Activated CD4-positive, alpha-beta T cell treated with anti-CD3 and anti-CD28 coated beads, Interleukin-2, amount 50 U/mL, for 4 hours (primary cell): ENCODE measurements around the gene MUC13.
A peak's percentile ranks its signal among the peaks of the same experiment; 100 is the strongest.

ENCODE experiments used
- DNase-seq, 2 experiments: peaks; one replicate each; pipeline ENCODE4 v3.0.0-alpha.2; 2020

The MUC13 gene

DNA sequence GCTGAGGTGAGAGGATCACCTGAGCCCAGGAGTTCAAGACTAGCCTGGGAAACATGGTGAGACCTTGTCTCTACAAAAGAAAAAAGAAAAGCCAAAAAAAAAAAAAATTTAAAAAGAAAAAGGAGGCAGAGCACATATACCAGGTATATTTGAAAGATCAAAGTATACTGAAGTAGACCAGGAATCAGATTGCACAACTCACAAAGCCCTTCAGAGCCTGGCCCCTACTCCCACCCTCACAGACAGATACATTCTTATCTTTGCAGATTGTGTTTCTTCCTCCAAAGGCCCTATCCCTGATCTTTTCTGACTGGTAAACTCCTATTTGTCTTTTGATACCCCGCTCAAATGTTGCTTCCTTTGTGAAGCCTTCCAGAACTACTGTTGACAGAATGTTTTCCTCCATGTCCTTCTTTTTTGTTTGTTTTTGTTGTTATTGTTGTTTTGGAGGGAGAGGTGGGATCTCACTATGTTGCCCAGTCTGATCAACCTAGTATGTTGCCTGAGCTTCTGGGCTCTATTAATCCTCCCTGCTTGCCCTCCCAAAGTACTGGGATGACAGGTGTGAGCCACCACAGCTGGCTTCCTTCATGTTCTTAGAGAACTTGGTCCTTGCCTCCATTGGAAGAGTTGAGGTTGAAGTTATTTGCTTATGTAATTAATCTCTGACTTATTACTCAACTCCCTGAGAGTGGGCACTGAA lies 37.6 kb downstream of the MUC13 start:
- no peak for DNase-seq

DNA sequence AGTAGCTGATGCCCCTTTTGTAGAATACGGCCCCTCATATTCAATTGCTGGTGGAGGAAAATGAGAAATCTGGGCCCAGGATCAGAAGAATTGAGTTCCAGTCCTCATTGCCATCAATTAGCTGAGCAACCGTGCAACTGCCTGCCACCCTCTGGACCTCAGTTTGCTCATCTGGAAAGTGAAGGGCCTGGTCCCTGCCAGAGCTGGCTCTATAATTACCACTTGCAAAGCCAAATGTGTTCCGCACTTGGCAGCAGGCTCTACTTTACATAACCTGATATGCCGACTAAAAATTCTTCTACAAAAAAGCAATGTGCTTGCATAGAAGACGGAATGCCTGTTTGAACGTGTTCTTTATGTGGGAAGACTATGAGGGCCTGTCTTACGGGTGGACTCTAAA lies 38.8 kb downstream of the MUC13 start:
- no peak for DNase-seq

DNA sequence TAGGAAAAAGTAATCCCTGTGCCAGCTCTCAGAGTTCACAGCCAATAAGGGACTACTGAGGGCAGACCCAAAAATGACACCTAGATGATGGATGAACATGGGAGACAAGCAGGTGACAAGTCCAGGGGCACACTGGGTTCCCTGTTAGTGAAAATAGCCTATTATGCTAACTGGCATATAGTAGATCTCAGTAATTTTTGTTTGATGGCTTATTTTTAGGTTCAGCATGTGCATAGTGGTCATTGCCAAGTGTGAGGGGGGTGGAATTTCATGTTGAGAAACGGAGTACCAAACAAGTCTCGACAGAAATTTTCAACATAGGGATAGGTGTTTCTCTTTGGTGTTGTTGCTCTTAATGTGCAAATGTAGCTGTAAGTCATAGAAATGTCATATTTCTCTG lies 41.0 kb downstream of the MUC13 start:
- no peak for DNase-seq

DNA sequence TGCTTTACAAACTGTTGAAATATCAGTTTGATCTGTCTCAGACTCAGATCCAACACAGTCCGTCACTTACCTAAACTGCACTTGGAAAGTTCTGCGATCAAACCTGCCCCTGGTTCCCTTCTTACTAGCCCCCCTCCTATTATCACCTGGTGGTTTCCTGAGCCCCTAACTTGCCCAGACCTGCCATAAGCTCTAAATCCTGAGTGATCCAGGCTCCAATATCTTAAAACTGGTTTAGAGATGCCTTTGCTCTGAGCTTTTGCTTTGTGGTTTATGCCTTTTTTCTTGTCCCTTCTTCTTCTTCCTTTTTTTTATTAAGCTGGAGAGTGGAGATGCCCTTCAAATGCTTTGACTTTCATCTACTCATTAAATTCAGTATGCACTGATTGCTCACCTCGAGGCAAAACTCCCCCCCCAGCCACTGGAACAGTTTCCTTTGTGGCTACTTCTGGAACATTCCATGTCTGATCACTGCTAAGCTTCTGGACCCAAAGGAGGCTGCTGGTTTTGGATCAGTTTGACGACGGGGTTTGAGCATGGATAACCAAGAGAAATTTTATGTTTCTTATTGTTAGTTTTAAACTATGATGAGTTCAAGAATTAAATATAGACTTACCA lies 43.9 kb downstream of the MUC13 start:
- no peak for DNase-seq

DNA sequence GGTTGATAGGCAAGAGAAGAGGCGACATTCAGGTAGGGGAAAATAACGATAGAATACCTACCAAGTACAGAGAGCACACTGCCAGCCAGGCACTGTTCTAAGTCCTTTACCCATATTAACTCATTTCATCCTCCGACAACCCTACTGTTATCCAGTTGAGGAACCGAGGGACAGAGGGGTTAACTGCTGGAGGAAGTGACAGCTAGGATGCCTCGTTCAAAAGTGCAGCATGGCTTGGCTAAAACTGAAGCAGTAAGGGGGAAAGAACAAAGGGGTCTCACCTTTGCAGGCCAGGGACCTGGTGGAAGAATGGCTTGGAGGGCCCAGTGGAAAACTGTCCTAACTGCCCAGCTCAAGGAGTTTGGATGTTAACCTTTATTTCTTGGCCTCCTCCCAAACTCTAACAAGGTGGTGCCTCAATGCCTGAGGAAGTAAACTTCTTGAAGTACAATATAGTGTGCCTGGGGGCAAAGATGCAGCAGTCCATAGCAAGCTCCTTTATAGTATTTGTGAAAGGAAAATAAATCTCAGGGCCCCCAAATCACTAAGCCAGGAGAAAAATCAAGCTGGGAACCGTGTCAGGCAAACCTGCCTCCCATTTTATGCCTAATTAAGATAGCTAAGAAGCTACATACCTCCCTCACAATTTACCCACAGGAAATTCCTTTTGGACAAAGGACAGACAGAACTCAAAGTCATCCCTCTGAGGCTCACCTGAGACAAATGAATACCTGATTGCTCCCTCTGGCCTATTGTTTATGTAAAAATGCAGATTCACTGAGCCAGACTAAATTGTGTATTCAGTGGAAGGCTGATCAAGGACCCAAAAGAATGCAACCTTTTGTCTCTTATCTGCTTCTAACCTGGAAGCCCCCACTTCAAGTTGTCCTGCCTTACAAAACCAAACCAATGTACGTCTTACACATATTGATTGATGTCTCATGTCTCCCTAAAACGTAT lies 45.8 kb downstream of the MUC13 start:
- no peak for DNase-seq

DNA sequence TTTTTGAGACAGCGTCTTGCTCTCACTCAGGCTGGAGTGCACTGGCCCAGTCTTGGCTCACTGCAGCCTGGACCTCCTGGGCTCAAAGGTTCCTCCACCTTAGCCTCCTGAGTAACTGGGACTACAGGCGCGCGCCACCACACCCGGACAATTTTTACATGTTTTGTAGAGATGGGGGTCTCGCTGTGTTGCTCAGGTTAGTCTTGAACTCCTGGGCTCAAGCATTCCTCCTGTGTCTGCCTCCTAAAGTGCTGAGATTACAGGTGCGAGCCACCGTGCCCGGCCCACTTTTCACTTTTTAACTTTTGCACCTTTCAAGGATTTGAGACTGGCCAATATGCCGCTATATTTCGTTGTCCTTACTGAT lies 46.6 kb downstream of the MUC13 start:
- no peak for DNase-seq

DNA sequence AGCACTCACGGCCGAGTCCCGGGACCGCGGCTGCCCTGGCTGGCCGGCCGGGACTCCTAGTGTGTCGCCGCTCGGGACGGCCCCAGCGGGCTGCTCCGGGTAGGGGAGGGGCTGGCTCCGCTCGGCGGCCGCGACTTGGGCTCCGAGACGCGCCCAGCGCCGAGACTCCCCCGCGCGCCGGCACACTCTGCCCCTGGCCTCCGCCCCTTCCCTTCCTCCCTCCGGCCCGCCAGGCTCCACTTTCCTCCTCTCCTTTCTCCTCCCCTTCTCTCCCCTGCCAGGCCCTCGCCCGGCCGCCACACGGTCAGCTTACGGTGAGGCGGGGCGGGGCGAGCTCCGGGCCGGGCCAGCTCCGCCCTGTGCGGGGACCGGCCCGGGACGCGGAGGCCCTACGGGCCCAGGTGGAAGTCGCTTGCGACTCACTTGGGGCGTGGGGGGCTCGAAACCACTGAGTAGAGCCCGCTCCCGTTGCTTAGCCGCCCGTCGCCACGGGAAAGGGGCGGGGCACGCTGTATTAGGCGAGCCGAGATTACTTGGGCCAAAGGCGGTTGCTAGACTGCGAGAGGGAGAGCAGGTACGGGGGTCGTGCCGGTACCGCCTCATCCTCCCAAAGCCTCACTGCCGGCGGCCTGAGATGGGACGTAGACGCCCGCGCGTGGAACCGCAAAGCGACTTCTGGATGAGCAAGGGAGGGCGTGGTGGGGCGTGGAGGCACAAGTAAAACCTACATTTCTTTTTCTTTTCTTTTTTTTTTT lies 47.2 kb downstream of the MUC13 start, which contains the start of gene ITGB5:
Gene ITGB5 (minus strand): TSS at position 189 of the 755 bp plus-strand sequence. CDS start 365 bp downstream, outside the sequence.
- no peak for DNase-seq

DNA sequence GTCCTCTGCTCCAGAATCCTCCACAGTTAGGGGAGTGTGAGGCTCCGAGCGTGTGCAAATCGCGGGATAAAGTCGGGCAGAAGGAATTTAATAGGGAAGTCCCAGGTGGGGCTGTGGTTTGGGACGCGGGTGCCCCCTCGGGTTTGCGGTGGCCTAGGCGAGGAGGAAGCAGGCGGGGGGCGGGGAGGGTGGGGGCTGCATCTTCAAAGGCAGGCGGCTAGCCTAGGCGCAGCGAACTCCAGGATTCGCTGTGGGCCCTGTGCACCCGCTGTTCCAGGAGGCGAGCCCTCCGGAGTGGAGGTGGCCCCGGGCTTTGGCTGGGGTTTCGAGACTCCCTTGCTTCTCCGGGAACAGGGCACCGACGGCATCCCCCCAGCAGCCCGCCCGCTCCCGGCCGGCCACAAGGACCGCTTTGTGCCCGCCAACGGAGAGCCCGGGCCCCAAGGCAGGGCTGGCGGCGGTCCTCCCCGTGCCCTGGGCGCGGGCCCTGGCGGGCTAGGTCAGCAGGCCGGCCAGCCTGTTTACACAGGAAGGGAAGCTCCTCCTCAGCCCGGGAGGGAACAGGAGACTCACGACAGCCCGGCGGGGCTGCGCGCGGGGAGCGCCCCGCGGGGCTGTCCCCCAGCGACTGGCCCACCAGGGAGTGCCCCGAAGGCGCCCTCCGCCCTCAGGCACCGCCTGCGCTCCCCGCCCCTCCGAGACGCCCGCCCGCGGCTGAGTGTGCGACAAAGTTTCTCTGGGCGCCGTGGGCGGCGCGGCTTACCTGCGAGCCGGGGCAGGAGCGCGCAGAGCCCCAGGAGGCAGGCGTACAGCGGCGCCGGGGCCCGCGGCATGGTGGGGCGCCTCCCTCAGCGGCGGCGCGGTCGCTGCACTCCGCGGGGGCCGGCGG lies 48.1 kb downstream of the MUC13 start:
- DNase-seq, result peak; percentile 24 to 26

DNA sequence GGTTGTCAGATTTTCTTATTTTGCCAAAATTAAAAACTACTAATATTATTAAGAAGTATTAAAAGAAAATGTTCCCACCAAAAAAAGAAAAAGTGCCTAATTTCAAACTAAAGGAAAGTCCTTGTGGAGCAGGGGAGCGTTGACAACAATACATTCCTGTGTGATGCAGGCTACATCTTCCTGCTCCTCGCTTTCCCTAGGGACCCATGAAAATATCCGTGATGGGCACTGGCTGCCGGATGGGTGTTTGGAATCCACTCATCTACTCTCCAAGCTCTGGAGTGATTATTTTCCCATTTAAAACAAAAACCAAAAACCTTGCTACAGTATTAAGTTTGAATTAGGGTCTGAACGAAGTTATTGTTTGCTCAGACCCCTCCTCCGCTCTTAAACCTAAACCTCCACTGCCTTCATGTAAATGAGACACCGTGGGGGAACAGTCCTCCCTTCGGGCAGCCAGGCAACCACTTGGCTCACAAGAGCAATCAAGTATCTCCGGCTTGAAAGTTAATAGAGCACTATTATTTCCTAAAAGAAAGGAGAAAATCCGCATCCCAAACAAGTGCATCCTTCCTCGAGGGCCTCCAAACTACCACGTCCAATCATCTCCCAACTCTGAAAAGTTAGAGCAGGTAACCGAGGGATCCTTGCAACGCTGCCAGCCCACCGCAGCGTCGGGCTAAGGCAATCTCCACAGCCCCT lies 48.9 kb downstream of the MUC13 start:
- DNase-seq, result no peak

DNA sequence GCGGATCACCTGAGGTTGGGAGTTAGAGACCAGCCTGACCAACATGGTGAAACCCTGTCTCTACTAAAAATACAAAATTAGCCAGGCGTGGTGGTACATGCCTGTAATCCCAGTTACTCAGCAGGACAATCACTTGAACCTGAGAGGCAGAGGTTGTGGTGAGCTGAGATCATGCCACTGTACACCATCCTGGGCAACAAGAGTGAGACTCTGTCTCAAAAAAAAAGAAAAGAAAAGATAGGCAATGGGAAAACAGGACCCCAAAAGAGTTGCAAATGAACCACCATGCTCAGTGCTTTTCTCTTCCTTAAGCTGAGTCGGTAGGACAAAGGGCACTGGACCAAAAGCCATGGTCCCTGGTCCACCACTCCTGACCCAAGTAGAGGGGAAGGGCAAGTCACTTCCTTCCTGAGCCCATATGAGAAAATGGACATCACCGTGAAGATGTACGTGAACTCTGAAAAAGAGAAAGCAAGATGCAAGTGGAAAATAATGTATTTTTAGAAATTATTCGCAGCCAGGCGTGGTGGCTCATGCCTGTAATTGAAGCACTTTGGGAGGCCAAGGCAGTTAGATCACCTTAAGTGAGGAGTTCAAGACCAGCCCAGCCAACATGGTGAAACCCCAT lies 50.0 kb downstream of the MUC13 start:
- no peak for DNase-seq

DNA sequence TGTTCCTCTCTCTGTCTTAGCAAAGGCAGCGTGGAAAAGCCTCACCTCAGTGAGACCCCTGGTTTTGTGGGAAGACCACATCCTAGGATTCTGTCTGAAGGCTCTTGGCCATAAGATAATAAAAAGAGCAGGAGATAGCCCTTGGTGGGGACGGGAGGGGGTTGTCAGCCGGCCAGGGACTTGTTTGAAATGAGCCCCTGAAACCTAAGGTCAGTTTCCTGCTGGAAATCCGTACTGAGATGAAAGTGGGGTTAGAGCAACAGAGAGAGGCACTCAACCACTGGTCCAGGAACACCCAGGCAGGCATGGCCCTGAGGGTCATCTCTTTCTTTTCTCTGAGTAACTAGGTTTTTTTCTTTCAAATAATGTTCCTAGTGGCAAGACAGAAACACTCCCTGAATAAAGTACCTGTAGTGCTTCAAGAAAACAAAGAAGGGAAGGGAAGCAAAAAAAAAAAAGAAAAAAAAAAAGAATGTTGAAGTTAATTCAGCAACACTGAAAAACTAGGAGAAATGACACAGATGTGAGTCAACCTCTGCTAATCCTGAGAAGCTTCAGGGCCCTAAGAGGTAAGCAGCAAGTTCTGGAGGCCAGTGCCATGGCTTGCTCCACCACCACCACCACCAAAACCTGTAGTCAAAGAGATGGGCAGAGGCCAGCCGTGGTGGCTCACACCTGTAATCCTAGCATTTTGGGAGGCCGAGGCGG lies 50.6 kb downstream of the MUC13 start:
- no peak for DNase-seq

DNA sequence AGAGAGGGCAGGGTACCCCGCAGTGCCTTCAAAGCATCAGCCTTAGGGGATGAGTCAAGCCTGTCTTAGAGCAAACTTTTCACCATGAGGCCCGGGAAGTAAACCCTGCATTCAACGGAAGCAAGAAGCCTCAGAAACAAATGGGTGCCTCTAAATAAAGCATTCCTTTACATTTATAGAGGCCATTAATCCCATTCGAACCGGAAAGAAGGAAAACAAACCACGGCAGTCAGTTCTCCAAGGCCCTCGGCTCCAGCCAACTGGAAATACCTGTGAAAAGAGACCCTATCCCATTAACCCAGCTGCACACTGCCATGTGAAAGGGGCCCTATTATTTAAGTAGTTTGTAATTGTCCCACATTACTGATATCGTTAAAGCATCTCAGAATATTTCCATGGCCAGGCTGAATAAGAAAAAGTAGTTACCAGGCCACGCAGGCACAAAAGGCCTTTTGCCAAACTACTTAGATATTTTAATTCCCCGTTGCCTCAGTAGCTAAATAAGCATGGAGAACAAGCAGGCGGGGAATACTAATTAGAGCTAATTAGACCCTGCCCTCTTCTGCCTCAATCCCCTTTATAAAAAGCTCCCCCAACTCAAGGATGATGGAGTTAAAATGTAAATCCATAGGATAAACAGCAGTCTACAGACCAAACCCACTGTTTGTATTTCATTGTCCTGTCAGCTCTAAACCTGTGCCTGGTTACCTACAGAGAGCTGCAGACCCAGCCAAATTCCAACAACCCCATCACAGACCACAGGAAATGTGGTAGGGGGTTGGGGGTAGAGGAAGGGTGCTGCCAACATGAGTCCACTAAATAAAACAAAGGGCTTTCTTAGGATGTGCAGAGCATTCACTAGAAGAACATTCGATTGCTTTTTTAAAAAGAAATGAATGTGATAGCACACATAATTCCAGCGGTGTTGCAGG lies 51.5 kb downstream of the MUC13 start:
- DNase-seq, result no peak

DNA sequence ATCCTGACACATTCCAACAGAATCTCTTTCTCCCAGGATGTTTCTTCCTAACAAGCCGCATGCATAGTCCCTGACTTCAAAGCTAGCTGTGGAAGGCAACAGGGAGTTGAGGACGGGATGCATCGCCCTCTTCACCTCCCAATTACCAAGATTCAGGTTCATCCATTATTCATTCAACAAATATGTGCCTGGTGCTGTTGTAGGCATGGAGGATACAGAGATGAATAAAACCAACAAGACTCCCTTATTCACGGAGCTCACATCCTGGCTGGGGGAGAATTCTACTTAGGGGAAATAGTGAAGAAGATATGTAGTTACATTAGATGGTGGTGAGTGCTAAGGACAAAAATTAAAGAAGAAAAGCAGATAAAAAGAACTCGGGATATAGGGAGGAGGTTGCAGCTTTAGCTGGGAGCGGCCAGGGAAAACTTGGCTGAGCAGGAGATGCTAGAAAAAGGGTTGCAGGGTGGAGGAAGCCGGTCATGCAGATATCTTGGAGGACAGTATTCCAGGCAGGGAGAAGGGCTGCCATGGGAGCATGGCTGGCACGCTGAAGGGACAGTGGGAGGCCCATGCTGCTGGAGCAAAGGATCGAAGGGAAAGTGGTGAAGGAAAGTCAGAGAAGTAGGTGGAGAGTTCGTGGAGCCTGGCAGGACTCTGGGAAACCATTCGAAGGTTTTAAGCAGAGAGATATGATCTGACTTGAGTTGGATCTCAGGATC lies 52.4 kb downstream of the MUC13 start:
- DNase-seq, result no peak

DNA sequence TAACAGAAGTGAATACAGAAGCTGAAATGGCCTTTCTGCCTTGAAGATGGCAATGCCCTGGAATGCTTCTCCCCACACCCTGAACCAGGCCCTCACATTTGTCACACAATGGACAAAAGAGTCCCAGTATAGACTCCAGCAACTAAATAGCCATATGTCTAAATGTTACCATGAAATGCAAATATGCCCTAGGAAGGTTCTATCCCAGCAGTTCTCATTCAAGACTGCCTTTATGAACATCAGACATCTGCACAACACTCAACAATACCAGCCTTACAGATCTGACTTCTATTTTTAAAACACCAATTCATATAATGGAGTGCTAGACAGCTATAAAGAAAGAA lies 55.2 kb downstream of the MUC13 start:
- no peak for DNase-seq

DNA sequence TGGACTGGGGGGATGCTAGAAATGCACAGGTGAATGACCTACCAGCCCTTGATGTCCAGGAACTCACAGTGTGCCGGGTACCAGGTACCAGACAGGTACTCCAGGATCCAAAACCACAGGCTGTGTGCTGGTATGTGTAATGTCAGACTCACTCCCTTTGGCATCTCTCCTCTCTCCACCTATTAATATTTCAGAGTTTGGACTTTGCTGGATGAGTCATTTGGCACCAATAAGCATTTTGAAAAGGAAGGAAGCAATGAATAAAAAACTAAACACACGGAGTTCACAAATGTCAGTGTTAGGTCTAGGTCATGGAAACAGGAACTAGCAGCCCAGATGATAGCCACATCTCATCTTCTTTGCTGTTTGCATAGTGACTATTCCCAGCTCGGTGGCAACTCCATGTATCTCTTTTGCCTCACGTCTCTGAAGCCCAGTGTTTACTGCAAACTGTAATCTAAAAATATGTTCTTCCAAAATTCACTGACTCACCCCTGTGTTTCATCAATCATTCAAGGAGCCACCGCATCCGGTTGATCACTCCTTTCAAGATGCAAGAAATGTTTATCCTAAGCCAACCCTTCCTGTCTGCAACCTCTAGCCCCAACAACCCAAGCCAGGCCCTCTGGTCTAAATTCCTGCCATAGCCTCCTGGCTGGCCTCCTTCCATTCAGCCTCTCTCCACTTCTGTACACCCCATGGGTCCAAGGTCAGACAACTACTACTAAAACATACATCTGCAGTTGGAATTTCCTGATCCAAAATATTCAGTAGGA lies 55.8 kb downstream of the MUC13 start:
- no peak for DNase-seq

DNA sequence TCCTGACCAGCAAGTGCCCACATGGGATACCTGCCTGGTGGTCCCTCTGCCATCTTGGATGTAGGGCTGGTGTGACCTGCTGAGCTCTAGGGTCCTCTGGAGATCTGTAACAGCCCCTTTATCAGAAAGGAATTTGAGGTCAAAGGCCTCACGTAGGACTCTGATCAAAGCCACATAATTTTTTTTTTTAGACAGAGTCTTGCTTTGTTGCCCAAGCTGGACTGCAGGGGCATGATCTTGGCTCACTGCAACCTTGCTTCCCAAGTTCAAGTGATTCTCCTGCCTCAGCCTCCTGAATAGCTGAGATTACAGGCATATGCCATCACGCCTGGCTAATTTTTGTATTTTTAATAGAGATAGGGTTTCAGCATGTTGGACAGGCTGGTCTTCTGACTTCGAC lies 56.9 kb downstream of the MUC13 start:
- DNase-seq, result no peak

DNA sequence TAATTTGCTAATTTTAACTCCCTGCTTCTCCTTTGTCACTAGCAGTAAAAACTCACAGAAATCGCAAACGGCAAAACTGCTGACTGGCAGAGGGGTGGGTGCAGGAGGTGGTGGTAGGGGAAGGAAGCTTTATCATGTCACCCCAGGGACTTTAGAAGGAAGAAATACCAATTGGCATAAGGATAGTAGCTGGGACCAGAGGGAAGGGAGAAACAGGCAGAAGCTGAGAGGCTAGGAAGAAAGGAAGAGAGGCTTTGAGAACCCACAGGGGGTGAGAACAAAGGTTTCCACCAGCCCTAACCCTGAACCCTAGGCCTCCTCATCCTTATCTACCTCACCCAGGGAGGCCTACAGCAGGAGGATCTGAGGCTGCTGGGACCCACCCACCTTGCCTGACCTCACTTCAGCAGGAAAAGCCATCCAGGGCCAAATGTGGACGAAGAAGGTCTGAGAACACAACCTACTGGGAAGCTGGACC lies 58.1 kb downstream of the MUC13 start:
- no peak for DNase-seq
